ENCODE results near the gene TTLL7.
"Not testable (repeated sequence)": the region's sequence is repeated elsewhere in the genome, so short reads cannot be mapped to it uniquely, and the experiment has no call there.

TTLL7 gene

GRCh38 chr1:83996191-83996590 lies 2.7 kb downstream of the TTLL7 start:
- DNase-seq, result no peak

DNA sequence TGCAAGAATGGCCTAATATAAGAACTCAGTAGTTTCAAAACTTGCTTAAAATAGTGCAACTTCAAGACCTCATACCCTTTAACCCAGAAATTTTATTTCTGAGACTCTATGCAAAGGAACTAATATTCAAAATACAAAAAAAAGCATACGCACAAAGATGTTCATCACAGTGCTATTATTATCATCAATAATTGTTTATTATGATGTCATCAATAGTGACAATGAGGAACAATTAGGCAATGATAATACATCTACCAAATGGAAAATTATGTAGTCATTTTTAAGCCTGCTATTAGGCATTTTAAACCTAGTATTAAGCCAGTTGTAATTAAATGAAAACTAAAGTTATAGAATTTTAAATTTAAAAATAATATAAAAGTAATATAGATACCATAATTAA lies 3.3 kb downstream of the TTLL7 start:
- no peak for DNase-seq

DNA sequence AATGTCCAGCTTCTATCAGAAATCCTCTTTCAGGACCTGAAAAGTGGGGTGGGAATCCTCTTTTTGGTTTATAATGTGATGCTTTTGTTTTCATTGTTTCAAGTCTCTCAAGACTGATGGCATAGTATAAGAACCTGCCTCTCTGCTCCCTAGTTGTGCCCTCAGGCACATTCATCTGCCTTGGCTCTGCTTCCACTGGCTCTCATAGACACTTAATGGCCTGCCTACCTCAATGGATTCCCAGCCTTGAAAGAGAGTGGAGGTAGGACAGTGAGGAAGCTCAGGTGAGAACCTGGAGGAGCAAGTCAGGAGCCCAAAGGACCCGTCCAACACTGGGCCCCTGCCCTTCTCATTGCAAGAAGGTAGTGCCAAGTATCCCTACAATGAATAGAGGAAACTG lies 4.8 kb downstream of the TTLL7 start:
- DNase-seq, result peak; percentile 26

DNA sequence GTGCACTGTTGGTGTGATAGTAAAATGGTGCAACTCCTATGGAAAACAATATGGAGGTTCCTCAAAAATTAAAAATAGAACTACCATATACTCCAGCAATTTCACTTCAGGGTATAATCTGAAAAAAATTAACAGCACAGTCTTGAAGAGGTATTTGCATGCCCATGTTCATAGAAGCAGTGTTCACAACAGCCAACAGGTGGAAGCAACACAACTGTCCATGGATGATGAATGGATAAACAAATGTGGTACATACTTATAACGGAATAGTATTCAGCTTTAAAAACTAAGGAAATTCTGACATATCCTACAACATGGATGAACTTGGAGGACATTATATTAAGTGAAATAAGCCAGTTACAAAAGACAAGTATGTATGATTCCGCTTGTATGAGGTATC lies 8.2 kb downstream of the TTLL7 start:
- no peak for DNase-seq

DNA sequence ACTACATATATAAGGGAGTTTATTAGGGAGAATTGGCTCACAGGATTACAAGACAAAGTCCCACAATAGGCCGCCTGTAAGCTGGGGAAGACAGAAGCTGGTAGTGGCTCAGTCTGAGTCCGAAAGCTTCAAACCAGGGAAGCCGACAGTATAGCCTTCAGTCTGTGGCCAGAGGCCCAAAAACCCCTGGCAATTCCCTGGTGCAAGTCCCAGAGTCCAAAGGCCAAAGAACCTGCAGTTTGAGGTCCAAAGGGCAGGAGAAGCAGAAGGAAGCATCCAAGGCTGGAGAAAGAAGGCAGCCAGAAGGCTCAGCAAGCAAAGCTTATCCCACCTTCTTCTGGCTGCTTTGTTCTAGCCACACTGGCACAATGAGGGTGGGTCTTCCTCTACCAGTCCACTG lies 13.9 kb downstream of the TTLL7 start:
- no peak for DNase-seq

GRCh38 chr1:83983918-83984317 lies 15.0 kb downstream of the TTLL7 start:
- not testable (repeated sequence) for DNase-seq

DNA sequence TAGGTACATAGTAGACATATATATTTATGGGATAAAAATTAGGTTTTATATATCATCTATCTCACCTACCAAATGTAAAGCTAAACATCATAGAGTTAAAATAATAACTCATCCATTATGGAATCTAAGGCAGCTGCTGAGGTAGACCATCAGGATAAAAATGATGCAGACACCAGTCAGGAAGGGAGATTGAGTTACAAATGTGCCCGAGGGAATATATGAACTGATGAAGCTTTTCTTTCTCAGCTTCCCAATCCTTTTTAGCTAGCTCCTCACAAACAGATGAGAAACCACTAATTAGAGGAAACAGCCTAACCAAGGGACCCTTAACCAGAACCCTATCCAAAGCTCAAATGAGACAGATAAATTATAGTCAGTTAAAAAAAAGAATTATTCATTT lies 20.9 kb downstream of the TTLL7 start:
- DNase-seq, result peak; percentile 89

GRCh38 chr1:83976920-83977319 lies 22.0 kb downstream of the TTLL7 start:
- no peak for DNase-seq

GRCh38 chr1:83970802-83971201 lies 28.1 kb downstream of the TTLL7 start:
- no peak for DNase-seq

DNA sequence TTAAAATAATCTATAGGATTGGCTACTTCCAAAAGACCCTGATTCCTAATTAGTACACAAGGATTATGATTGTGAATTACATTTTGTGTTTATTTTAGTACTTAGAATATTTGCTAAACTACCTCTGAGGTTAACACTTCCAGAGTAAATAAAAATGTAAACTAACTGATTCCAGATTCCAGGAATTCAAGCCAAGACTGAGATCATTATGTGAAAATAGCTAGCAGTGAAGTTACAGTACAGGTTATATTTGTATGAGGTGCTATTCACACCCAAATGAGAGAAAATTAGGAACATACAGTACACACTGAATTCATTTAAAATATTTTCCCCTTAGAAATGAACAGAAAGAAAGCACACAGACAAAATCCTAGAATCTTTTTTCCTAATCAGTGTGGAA lies 28.8 kb downstream of the TTLL7 start:
- DNase-seq, result no peak

DNA sequence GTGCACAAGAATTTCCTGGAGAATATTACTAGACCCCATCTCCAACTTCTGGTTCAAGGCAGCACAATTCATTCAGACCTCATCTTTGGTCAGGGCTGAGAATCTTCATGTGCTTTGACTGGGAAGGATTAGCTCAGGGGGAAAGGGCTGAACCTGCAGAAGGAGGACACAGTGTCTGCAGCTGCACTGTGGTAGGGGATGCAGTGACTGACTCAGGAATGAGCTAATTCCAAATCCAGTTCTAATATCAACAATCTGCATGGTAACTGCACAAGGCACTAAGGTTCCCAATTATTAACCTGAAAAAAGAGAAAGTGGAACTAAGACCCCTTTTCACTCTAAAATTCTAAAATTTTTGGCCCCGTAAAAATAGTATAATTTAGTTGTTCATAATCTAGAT lies 31.6 kb downstream of the TTLL7 start:
- DNase-seq, result no peak

DNA sequence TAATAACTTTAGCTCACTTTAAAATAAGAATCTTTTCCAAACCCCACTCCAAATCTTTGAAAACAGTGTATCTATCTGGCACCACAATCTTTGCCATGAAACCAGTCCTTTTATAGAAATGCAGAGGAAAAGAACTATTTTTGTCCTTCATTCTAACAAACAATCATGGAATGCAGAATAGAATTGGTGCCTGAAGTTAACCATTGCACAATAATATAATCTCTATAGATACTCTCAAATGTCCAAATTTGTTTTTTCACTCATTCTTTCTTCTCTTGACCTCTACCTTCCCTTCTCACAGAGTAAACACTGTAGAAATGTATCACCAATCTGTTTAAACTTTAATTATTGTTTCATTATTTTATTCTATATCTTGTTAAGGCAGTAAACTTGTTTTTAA lies 34.8 kb downstream of the TTLL7 start:
- DNase-seq, result no peak

- DNase-seq, result no peak
Observed at GRCh38 chr1:83961571-83962295, 37.2 kb downstream of the TTLL7 start.

DNA sequence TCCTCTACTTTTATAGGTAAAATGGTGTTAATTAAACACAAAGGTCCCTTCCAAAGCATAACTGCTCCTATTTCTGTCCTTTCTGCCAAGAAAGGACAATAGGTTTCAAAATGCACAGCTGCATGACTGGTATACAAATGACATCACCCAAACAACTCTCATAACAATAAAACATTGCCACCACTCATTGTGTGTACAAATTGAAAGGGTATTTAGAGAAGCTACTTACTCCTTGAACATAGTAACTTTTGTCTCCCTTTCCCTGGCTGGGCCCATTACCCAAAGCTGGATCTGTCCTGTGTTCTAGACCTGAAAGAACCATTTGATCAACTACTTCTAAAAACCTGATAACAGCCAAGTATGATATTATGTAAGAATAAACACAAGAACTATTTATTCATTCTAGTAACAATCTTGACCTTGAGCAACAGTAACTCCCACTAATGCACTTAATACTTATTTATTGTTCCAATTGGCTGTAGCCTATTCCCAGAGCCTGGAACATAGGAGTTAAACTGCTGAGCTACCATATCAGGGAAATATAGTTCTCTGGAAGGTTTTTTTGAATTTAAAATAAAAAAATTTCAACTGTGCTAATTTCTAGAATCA lies 38.2 kb downstream of the TTLL7 start:
- no peak for DNase-seq

DNA sequence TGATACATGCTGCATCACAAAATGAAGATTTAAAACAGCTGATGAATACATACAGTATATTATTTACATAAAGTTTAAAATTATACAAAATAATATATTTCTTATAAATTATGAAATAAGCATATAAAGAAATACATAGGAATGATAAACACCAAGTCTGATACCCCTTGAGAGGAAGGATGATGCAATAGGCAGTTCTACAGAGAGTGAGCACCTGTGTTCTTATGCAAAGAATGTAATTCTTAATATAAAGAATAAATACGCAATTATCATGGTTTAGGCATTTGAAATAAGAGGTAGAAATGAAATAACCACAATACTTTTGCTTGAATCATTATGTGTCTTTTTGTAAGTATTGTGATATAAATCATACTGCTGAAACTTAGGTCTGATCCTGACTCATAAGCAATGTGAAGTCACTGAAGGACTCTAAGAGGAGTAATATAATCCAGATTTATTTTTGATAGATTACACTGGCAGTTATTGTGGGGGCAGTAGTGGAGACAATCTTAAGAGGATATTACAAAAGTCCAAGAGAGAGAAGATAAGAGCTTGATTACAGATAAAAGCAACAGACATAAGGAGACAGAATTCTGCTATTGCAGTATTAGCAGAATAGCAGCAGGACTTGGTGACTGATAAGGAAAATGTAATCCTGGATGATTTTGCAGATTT lies 39.0 kb downstream of the TTLL7 start:
- DNase-seq, result no peak

- DNase-seq, result no peak
Observed at GRCh38 chr1:83958704-83959103, 40.2 kb downstream of the TTLL7 start.

DNA sequence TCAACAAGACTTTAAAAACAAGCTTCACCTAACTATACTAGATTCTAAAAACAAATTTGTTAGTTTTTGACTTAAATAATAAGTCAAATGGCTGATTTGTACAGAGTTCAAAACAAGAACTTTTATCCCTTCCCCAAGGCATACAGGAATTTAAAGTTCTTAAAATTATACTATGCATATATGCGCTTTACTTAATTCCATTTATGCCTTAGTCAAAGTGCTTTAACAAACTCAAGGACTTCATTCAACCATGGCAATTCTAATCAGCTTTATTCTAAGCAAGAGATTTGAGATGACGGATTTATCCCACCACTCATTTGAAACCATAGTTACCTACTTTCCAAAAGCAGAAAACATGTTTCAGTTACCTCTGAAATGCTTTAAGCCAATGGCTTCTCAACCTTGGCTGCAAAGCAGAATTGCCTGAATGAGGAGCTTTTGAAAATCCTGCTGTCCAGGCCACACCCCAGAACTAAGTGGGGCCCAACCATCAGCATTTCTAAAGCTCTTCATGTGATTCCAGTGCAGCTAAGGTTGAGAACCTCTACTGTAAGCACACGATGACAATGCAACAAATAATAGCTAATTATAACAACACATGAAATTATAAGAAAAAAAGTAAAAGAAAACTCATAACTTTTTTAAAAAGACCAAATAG lies 44.6 kb downstream of the TTLL7 start:
- no peak for DNase-seq

DNA sequence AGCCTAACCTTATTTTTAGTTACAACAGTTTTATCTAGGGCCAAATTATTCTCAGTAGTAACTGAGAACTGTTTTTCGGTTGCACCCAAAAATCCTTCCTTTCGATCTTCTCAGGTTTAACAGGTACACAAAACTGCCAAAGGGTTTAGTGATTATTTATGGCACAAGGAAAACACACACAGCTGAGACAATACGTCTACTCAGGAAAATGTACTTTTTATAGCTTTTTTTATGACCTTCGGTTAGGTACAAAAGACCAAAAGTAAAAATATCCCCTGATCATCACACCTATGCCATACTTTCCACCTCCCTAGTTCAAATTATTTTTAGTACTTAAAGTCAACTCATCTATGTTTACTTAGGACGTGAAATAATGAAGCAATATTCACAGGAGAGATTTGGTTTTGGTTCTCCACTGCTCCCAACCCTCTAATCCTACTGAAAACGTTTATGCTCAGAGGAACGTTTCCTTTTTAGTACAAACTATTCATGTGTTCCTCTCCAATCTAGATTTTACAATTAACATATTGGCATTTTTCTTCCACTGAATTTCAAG lies 48.7 kb downstream of the TTLL7 start:
- DNase-seq, result peak; percentile 70

DNA sequence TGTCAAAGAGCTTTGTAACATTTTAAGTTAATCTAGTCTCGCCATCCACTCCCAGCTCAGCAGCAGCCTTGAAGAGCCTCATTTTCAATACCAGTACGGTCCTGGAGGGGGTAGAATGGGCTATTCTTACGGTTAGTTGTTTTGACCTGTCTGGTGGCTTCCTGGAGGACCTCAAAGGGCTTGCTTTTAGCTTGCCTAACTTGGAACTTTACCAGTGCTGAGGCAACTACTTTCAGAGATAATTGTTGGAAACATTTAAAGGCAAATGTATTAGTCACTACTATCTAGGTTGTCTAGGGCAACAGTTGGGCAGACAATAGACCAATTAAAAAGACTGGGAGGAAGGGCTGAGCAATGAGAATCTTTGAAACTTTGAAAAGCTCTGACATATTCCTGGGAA lies 56.0 kb downstream of the TTLL7 start:
- DNase-seq, result peak; percentile 13

DNA sequence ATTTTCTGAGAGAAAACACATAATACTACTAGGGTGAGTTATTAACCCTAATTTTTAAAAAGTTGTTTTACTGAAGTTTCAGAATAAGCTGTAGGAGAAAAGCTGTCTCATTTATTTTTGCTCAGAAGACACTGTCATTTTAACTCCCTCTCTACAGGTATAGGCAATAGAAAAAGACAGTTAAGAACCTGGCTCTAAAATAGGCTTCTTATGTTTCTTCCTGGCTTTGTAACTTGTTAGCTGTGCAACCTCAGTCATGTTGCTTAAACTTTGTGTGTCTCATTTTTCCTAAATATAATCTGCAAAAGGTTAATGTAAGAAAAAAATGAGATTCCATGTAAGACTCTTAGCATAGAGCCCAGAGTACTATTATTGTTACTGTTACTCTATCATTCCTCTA lies 64.4 kb downstream of the TTLL7 start:
- DNase-seq, result no peak

DNA sequence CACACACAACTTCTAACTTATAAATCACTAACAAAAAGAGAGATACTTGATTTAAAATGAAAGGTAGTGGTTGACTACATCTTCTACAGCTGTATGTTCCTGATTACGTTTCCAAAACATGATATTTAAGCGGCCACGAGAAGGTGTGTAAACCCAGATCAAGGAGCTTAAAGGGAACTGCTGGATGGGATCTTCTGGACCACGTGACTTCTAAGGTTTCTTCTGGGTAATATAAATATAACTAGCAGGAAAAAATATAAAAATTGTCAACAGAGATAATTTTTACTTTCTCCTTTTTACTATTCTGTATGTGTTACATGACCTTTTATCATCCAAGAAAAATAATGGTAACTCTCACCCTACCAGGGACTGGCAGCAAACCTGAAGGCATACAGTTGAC lies 66.2 kb downstream of the TTLL7 start:
- DNase-seq, result no peak

- DNase-seq, result no peak
Observed at GRCh38 chr1:83932281-83932680, 66.7 kb downstream of the TTLL7 start.

GRCh38 chr1:83931658-83932253 lies 67.2 kb downstream of the TTLL7 start:
- DNase-seq, result peak; percentile 62

Measured in NCI-H69 (cell line).